HCT116 (cell line): Measurements from ENCODE around the gene DNAJC4. TPM values are rescaled to one million over a fixed set of nuclear protein-coding genes. Genes with fewer than 3 reads are reported as not detected.

Experiments
- ATAC-seq: fragments of 200-7000 bp; cut with Tn5 transposase; 2 replicates; pipeline ENCODE4 v1.9.1; 2020; ENCODE audit warnings: mild to moderate bottlenecking, moderate library complexity
- BruUV-seq: library from RNA; stranded (reverse); fragments of 400-500 nt; replicated peaks from 2 replicates; lab custom pipeline; 2021; lab: Mats Ljungman, UMichigan
- CTCF ChIA-PET: fragments of 300-600 bp; sonication (Branson Sonifier 250); formaldehyde crosslinking; loops from one replicate; lab custom pipeline; 2021; ENCODE audit warnings: antibody characterized with exemption; lab: Charles Lee
- POLR2A ChIA-PET: fragments of 300-600, 350-600 bp; sonication (Branson Sonifier 250); formaldehyde crosslinking; loops from one replicate; lab custom pipeline; 2021; ENCODE audit warnings: antibody characterized with exemption; lab: Charles Lee
- RAD21 ChIA-PET, 2 experiments: fragments of 300-600 bp; sonication (Branson Sonifier 250); formaldehyde crosslinking; loops; one replicate each; lab custom pipeline; 2023; ENCODE audit warnings: low total read pairs in 2 of 2; ENCODE audit not compliant: uncharacterized antibody in 2 of 2, unreplicated experiment in 2 of 2, low non-redundant PET in 1 of 2; lab: Charles Lee
- DNase-seq: peaks from one replicate; pipeline ENCODE4 v3.0.0-alpha.2; 2010; ENCODE audit warnings: low read depth, low spot score
- H2AFZ ChIP-seq: fragments of 200-600 bp; shearing (Covaris generic), sonication (generic); 2 replicates; pipeline ENCODE4 v1.6.1; 2017; ENCODE audit warnings: low read depth, mixed run types, mixed read lengths, antibody characterized with exemption, low read length; ENCODE audit not compliant: poor library complexity, severe bottlenecking
- H3K27ac ChIP-seq: 2 replicates; pipeline ENCODE4 v1.5.1; 2012; ENCODE audit warnings: low read depth, low read length
- H3K27me3 ChIP-seq: fragments of 200-600 bp; sonication (generic); 2 replicates; pipeline ENCODE4 v1.6.1; 2016; ENCODE audit warnings: mixed run types, low read length, mixed read lengths; ENCODE audit not compliant: insufficient read depth
- H3K36me3 ChIP-seq, 2 experiments: fragments of 200-500 bp in 1 of 2; fragments of 200-600 bp in 1 of 2; sonication (Bioruptor generic) in 1 of 2; sonication (generic) in 1 of 2; 2 replicates each; pipeline versions ENCODE4 v1.5.1 to v1.6.1; 2014 to 2016; ENCODE audit warnings: low read length in 2 of 2, inconsistent platforms in 1 of 2, mixed read lengths in 1 of 2, mixed run types in 1 of 2; ENCODE audit not compliant: insufficient read depth in 2 of 2, control insufficient read depth in 1 of 2
- H3K4me1 ChIP-seq, 2 experiments: fragments of 200-600 bp in 1 of 2; sonication (generic) in 1 of 2; 2 replicates each; pipeline versions ENCODE4 v1.5.1 to v1.6.1; 2012 to 2017; ENCODE audit warnings: low read length in 2 of 2, inconsistent platforms in 1 of 2, mild to moderate bottlenecking in 1 of 2, mixed read lengths in 1 of 2, mixed run types in 1 of 2, moderate library complexity in 1 of 2; ENCODE audit not compliant: insufficient read depth in 2 of 2, control insufficient read depth in 1 of 2
- H3K4me2 ChIP-seq: fragments of 200-600 bp; sonication (generic); 2 replicates; pipeline ENCODE4 v1.6.1; 2017; ENCODE audit warnings: mixed run types, low read length, mixed read lengths
- H3K4me3 ChIP-seq, 2 experiments: fragments of 200-600 bp in 1 of 2; sonication (generic) in 1 of 2; replicated peaks in 1 of 2; 2 replicates each; pipeline ENCODE4 v1.5.1; 2011 to 2016; ENCODE audit warnings: low read length in 2 of 2, control low read depth in 1 of 2, low read depth in 1 of 2, mild to moderate bottlenecking in 1 of 2, mixed read lengths in 1 of 2, mixed run types in 1 of 2
- H3K79me2 ChIP-seq: fragments of 200-600 bp; sonication (generic); 2 replicates; pipeline ENCODE4 v1.6.1; 2017; ENCODE audit warnings: mild to moderate bottlenecking, mixed run types, low read length, moderate library complexity, mixed read lengths; ENCODE audit not compliant: insufficient read depth
- H3K9ac ChIP-seq: fragments of 200-600 bp; sonication (generic); 2 replicates; pipeline ENCODE4 v1.6.1; 2016; ENCODE audit warnings: low read length, mixed read lengths
- H3K9me2 ChIP-seq: fragments of 200-600 bp; sonication (generic), shearing (Covaris generic); 2 replicates; pipeline ENCODE4 v1.6.1; 2017; ENCODE audit warnings: mixed run types, mild to moderate bottlenecking, moderate library complexity; ENCODE audit not compliant: insufficient read depth
- H3K9me3 ChIP-seq, 2 experiments: fragments of 200-500 bp in 1 of 2; fragments of 200-600 bp in 1 of 2; sonication (Bioruptor generic) in 1 of 2; sonication (generic) in 1 of 2; 2 replicates each; pipeline ENCODE4 v1.6.1; 2014 to 2017; ENCODE audit warnings: low read length in 2 of 2, mixed read lengths in 2 of 2, inconsistent platforms in 1 of 2, low read depth in 1 of 2, mild to moderate bottlenecking in 1 of 2, mixed run types in 1 of 2, moderate library complexity in 1 of 2; ENCODE audit not compliant: control insufficient read depth in 1 of 2, insufficient read depth in 1 of 2
- H4K20me1 ChIP-seq: fragments of 200-600 bp; sonication (generic), shearing (Covaris generic); 2 replicates; pipeline ENCODE4 v1.6.1; 2017; ENCODE audit warnings: mixed run types, mild to moderate bottlenecking, moderate library complexity; ENCODE audit not compliant: insufficient read depth
- CBX3 ChIP-seq: IDR thresholded peaks from 2 replicates; pipeline ENCODE4 v1.6.1; 2012; ENCODE audit warnings: low read depth
- ELF1 ChIP-seq: IDR thresholded peaks from 2 replicates; pipeline ENCODE4 v1.6.1; 2012; ENCODE audit warnings: low read depth, borderline replicate concordance
- EZH2 ChIP-seq: fragments of 200-600 bp; sonication (generic); IDR thresholded peaks from 2 replicates; pipeline ENCODE4 v1.6.1; 2017; ENCODE audit warnings: antibody characterized with exemption, mixed run types
- EZH2phosphoT487 ChIP-seq: fragments of 200-600 bp; IDR thresholded peaks from 2 replicates; pipeline ENCODE4 v1.6.1; 2018; ENCODE audit warnings: antibody characterized with exemption, borderline replicate concordance
- JUND ChIP-seq: IDR thresholded peaks from 2 replicates; pipeline ENCODE4 v1.6.1; 2012
- POLR2A ChIP-seq: IDR thresholded peaks from 2 replicates; pipeline ENCODE4 v1.7.0; 2011; ENCODE audit warnings: borderline replicate concordance; ENCODE audit not compliant: insufficient read depth, insufficient read length; ENCODE audit errors: extremely low read depth
- POLR2AphosphoS5 ChIP-seq: IDR thresholded peaks from 2 replicates; pipeline ENCODE4 v1.6.1; 2011; ENCODE audit warnings: mild to moderate bottlenecking, low read depth, low read length, moderate library complexity
- RAD21 ChIP-seq: IDR thresholded peaks from 2 replicates; pipeline ENCODE4 v1.6.1; 2012; ENCODE audit warnings: low read depth, mild to moderate bottlenecking
- YY1 ChIP-seq: IDR thresholded peaks from 2 replicates; pipeline ENCODE4 v1.6.1; 2011; ENCODE audit warnings: low read length, low read depth, moderate library complexity, mild to moderate bottlenecking; ENCODE audit not compliant: insufficient replicate concordance; ENCODE audit errors: extremely low read depth
- intact Hi-C: fragments of 100-400 bp; cut with micrococcal nuclease; formaldehyde crosslinking; loops from 2 replicates; pipeline ENCODE4 v1.10.0; 2022
- total RNA-seq: library from RNA; stranded (reverse); gene quantifications from one replicate; pipeline ENCODE4 v1.2.1, GENCODE V29; 2021; ENCODE audit not compliant: unreplicated experiment
- TF ChIP-seq, protein P1 (sequence below): IDR thresholded peaks from 2 replicates; pipeline ENCODE4 v1.6.1; 2012; ENCODE audit warnings: low read depth

Gene DNAJC4
- total RNA-seq, 1 experiment from 2014 or later: 25.8 TPM

DNA sequence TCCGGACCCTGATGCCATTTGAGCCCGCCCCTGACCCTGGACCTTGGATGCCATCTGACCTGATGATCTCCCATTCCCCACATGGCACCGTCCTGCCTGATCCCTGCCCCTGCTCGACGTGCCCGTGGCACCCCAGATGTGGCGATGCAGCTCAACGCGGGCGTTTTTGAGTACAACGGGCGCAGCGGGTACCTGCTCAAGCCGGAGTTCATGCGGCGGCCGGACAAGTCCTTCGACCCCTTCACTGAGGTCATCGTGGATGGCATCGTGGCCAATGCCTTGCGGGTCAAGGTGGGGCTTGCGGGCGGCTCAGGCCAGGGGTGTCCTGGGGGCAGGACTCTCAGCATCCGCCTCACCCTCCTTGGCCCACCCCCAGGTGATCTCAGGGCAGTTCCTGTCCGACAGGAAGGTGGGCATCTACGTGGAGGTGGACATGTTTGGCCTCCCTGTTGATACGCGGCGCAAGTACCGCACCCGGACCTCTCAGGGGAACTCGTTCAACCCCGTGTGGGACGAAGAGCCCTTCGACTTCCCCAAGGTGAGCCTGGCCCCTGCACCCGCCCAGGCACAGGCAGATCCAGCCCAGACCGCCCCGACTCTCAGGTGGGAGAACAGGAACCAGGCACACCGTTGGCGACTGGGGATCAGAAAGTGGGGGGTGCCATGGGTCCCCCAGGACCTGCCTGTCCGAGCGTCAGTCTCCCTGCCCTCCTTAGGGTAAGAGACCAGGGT, 32.1 kb downstream of the DNAJC4 start:
- POLR2A ChIA-PET: interaction anchor here (0.9 to 1.3 kb wide), 3 partner anchors 8 to 93 kb away, joined by 3 to 5 read pairs (median 3); no protein-coding TSS in a partner anchor
- no peaks in the 10 kb centered on the region for H4K20me1 ChIP-seq
- peaks cover 19 to 54% of the 10 kb centered on the region in 2 experiments; a peak in 3 of 4 replicates for H3K36me3 ChIP-seq
- CTCF ChIA-PET: no interaction called here
- no peak overlapping the region for H2AFZ ChIP-seq
- H3K9ac ChIP-seq: no peak overlapping the region
- BruUV-seq: no TSS peak
- peaks cover 0 to 1% of the 10 kb centered on the region in 2 experiments; a peak in 2 of 4 replicates for H3K4me1 ChIP-seq
- RAD21 ChIA-PET: no interaction called here
- H3K9me3 ChIP-seq: no peaks in the 10 kb centered on the region
- DNase-seq (no peak), ATAC-seq (no peak)
- no peaks in the 10 kb centered on the region for H3K9me2 ChIP-seq
- no peak overlapping the region for H3K4me3 ChIP-seq
- no peak overlapping the region for H3K4me2 ChIP-seq
- H3K27ac ChIP-seq: no peak overlapping the region; the same call in 1 of the 2 replicates
- peaks cover 6% of the 10 kb centered on the region; the same call in 1 of the 2 replicates for H3K79me2 ChIP-seq
- intact Hi-C loops: no loop called here
- no peak for TF ChIP-seq JUND
- TF ChIP-seq EZH2phosphoT487: no peak
- TF ChIP-seq POLR2A: no peak
- no peak for TF ChIP-seq EZH2
- TF ChIP-seq RAD21: no peak
- TF ChIP-seq CBX3: no peak
- TF ChIP-seq, all 23 proteins: peak for 0
- H3K27me3 ChIP-seq: no peaks in the 10 kb centered on the region

DNA sequence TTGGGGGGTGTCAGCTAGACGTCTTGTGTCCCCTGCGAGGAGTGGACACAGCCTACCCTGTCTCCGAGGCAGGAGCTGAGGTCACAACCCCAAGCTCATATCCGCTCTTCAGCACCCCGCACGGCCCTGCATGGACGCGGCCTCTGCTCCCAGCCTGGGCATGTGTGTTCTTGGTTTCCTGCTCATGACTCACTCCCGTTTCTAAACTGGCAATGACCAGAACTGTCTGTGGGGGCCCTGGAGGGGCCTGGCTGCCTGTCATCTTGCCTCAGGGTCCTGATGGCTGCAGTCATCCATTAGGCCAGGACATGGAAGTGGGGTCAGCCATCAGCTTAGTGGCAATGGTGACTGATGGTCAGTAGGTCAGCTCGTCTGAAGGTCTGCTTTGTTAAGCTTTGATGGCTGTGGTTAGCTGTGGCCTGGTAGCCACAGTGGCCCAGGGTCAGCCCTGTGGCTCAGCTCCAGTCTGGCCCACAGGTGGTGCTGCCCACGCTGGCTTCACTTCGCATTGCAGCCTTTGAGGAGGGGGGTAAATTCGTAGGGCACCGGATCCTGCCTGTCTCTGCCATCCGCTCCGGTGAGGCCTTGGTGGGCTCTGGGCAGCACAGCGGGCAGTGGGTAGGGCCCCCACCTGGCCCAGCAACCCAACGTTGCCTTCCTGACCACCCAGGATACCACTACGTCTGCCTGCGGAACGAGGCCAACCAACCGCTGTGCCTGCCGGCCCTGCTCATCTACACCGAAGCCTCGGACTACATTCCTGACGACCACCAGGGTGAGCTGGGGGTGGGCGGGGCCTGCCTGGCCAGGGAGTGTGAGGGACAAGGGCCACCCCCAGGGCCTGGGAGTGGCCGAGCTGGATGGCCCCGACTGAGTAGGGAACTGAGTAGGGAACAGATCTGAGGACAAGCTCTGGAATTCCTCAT, 32.9 kb downstream of the DNAJC4 start:
- no peaks in the 10 kb centered on the region for H3K9me2 ChIP-seq
- no peaks in the 10 kb centered on the region for H3K9me3 ChIP-seq
- H3K4me1 ChIP-seq: peaks cover 8 to 10% of the 10 kb centered on the region in 2 experiments; a peak in 3 of 4 replicates
- H3K79me2 ChIP-seq: peaks cover 6% of the 10 kb centered on the region; the same call in 1 of the 2 replicates
- H3K27ac ChIP-seq: no peak overlapping the region; the same call in 1 of the 2 replicates
- peaks cover 18 to 51% of the 10 kb centered on the region in 2 experiments; a peak in 3 of 4 replicates for H3K36me3 ChIP-seq
- H3K4me3 ChIP-seq: no peak overlapping the region
- CTCF ChIA-PET: interaction anchor here (1.4 kb wide), 1 partner anchor 13 kb away, joined by 4 read pairs; no protein-coding TSS in a partner anchor
- TF ChIP-seq EZH2 (no peak), CBX3 (no peak), YY1 (no peak), ELF1 (no peak), RAD21 (no peak), POLR2AphosphoS5 (no peak)
- TF ChIP-seq, protein P1, sequence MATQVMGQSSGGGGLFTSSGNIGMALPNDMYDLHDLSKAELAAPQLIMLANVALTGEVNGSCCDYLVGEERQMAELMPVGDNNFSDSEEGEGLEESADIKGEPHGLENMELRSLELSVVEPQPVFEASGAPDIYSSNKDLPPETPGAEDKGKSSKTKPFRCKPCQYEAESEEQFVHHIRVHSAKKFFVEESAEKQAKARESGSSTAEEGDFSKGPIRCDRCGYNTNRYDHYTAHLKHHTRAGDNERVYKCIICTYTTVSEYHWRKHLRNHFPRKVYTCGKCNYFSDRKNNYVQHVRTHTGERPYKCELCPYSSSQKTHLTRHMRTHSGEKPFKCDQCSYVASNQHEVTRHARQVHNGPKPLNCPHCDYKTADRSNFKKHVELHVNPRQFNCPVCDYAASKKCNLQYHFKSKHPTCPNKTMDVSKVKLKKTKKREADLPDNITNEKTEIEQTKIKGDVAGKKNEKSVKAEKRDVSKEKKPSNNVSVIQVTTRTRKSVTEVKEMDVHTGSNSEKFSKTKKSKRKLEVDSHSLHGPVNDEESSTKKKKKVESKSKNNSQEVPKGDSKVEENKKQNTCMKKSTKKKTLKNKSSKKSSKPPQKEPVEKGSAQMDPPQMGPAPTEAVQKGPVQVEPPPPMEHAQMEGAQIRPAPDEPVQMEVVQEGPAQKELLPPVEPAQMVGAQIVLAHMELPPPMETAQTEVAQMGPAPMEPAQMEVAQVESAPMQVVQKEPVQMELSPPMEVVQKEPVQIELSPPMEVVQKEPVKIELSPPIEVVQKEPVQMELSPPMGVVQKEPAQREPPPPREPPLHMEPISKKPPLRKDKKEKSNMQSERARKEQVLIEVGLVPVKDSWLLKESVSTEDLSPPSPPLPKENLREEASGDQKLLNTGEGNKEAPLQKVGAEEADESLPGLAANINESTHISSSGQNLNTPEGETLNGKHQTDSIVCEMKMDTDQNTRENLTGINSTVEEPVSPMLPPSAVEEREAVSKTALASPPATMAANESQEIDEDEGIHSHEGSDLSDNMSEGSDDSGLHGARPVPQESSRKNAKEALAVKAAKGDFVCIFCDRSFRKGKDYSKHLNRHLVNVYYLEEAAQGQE: no peak
- TF ChIP-seq, all 23 proteins: peak for 0
- POLR2A ChIA-PET: interaction anchor here (1.3 kb wide), 1 partner anchor 11 kb away, joined by 5 read pairs; no protein-coding TSS in a partner anchor
- RAD21 ChIA-PET: no interaction called here
- no TSS peak for BruUV-seq
- Histone ChIP-seq H3K27me3 (no peaks in the 10 kb centered on the region), H3K4me2 (no peak overlapping the region), H4K20me1 (no peaks in the 10 kb centered on the region), H3K9ac (no peak overlapping the region), H2AFZ (no peak overlapping the region)
- DNase-seq (no peak), ATAC-seq (no peak)
- intact Hi-C loops: no loop called here
